Stimulated activated CD4-positive, alpha-beta T cell treated with anti-CD3 and anti-CD28 coated beads, Interleukin-2, amount 100 ng/mL, for 24 hours (primary cell): Measurements from ENCODE around the gene CD3E.

Experiments
- DNase-seq, 2 donors: peaks; one replicate each; pipeline ENCODE4 v3.0.0-alpha.2; 2020

Gene CD3E

GRCh38 chr11:118304568-118305248 lies at the start of gene CD3E:
Gene CD3E (plus strand): TSS chr11:118304730. CDS start chr11:118304953, 223 bp downstream.
- peak; percentile 68 to 69 for DNase-seq

- no peak for DNase-seq
Observed at GRCh38 chr11:118258410-118258809, 46.1 kb upstream of the CD3E start.

GRCh38 chr11:118259138-118259537 lies 45.4 kb upstream of the CD3E start:
- no peak for DNase-seq

- no peak for DNase-seq
Observed at GRCh38 chr11:118260353-118260752, 44.2 kb upstream of the CD3E start.

- DNase-seq: no peak
Observed at GRCh38 chr11:118263112-118263511, 41.4 kb upstream of the CD3E start.

- peak; percentile 41 to 44 for DNase-seq
Observed at GRCh38 chr11:118263695-118264568, 40.6 kb upstream of the CD3E start, which contains the start of gene MPZL2. Gene MPZL2 (minus strand): TSS chr11:118264297. CDS start chr11:118264153, 144 bp downstream.

- DNase-seq: no peak
Observed at GRCh38 chr11:118264569-118265465, 39.7 kb upstream of the CD3E start.

GRCh38 chr11:118265954-118266353 lies 38.6 kb upstream of the CD3E start:
- no peak for DNase-seq

GRCh38 chr11:118267486-118267885 lies 37.0 kb upstream of the CD3E start:
- DNase-seq: no peak

GRCh38 chr11:118272001-118272400 lies 32.5 kb upstream of the CD3E start:
- DNase-seq: no peak

GRCh38 chr11:118274186-118274585 lies 30.3 kb upstream of the CD3E start:
- no peak for DNase-seq

- DNase-seq: no peak
Observed at GRCh38 chr11:118275176-118275575, 29.4 kb upstream of the CD3E start.

GRCh38 chr11:118276422-118276821 lies 28.1 kb upstream of the CD3E start:
- DNase-seq: no peak

- no peak for DNase-seq
Observed at GRCh38 chr11:118277312-118277711, 27.2 kb upstream of the CD3E start.

- DNase-seq: no peak
Observed at GRCh38 chr11:118281284-118281683, 23.2 kb upstream of the CD3E start.

- no peak for DNase-seq
Observed at GRCh38 chr11:118282606-118283005, 21.9 kb upstream of the CD3E start.

GRCh38 chr11:118283037-118283636 lies 21.4 kb upstream of the CD3E start:
- DNase-seq: no peak

GRCh38 chr11:118283756-118284350 lies 20.7 kb upstream of the CD3E start:
- peak in 1 of 2 donors; percentile 45 for DNase-seq

GRCh38 chr11:118286545-118286944 lies 18.0 kb upstream of the CD3E start:
- DNase-seq: no peak

- no peak for DNase-seq
Observed at GRCh38 chr11:118287006-118287405, 17.5 kb upstream of the CD3E start.

GRCh38 chr11:118289401-118289800 lies 15.1 kb upstream of the CD3E start:
- DNase-seq: no peak

GRCh38 chr11:118290923-118291322 lies 13.6 kb upstream of the CD3E start:
- peak; percentile 30 to 37 for DNase-seq
